ENCODE results near the gene SOX21. TPM values are rescaled to one million over a fixed set of nuclear protein-coding genes. Genes with fewer than 3 reads are reported as not detected.

The SOX21 gene
- total RNA-seq, 4 donors from 2014 or later, result 0.07 TPM; not detected in 3

DNA sequence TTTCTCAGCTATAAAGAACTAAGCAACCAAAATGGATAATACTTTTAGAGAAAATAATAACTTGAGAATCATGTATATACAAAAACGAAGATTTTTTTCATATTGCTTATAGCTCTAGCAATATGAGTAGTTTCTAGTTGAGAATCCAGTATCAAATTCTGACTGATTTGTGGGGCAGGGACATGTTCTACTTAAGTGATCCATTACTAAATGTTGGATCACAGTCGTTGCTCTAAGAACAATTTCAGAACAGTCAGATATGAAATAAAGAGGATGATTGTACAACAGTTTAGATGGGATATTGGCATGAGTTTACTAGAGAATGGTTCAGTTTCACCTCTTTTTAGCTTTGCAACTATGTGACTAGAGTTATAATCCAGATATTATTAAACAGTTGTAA lies 39.9 kb downstream of the SOX21 start:
- Histone ChIP-seq H3K36me3 (no peaks in the 10 kb centered on the region), H3K4me3 (no peak overlapping the region), H3K27ac (no peak overlapping the region), H3K9me3 (no peaks in the 10 kb centered on the region), H3K27me3 (no peaks in the 10 kb centered on the region), H3K4me1 (no peaks in the 10 kb centered on the region)
- TF ChIP-seq CTCF (IDR thresholded peaks at IDR 0.05) (no peak), POLR2A (IDR thresholded peaks at IDR 0.05) (no peak)
- DNase-seq, result no peak
- intact Hi-C loops (cut with DNase I; ENCODE audit: low total_unique reads), result no loop called here

DNA sequence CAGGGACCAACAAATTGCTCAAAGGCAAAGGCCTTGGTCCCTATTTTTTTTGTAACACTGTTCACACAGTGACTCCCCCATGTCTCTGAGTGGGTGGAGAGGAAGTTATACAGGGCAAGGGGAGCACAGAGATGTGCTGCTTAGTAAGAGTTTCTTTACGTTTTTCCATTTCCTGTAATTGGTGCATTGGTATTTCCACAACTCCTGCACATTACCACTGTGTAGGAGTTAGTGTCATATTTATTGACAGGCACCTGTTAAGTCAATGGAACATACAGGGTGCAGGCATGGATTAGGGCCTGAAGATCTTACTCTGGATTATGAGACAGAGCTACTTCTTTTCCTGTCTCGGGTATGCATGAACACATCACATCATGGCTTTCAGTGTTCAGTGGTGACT lies 45.2 kb downstream of the SOX21 start:
- Histone ChIP-seq H3K27ac (no peak overlapping the region), H3K36me3 (no peaks in the 10 kb centered on the region), H3K27me3 (peaks cover 0 to 5% of the 10 kb centered on the region in 2 donors), H3K4me1 (no peaks in the 10 kb centered on the region), H3K9me3 (no peaks in the 10 kb centered on the region), H3K4me3 (no peak overlapping the region)
- DNase-seq, result no peak
- TF ChIP-seq POLR2A (IDR thresholded peaks at IDR 0.05) (no peak), CTCF (IDR thresholded peaks at IDR 0.05) (no peak)
- intact Hi-C loops (cut with DNase I; ENCODE audit: low total_unique reads), result no loop called here

GRCh38 chr13:94666065-94666464 lies 46.3 kb downstream of the SOX21 start:
- no peak for DNase-seq
- Histone ChIP-seq H3K4me3 (no peak overlapping the region), H3K4me1 (no peaks in the 10 kb centered on the region), H3K27ac (no peak overlapping the region), H3K27me3 (peaks cover 0 to 5% of the 10 kb centered on the region in 2 donors), H3K9me3 (no peaks in the 10 kb centered on the region), H3K36me3 (no peaks in the 10 kb centered on the region)
- intact Hi-C loops (cut with DNase I; ENCODE audit: low total_unique reads), result no loop called here
- no peak for TF ChIP-seq CTCF (IDR thresholded peaks at IDR 0.05)
- TF ChIP-seq POLR2A (IDR thresholded peaks at IDR 0.05), result no peak

GRCh38 chr13:94664889-94665288 lies 47.5 kb downstream of the SOX21 start:
- TF ChIP-seq POLR2A (IDR thresholded peaks at IDR 0.05) (no peak), CTCF (IDR thresholded peaks at IDR 0.05) (no peak)
- no peak overlapping the region for H3K4me3 ChIP-seq
- no peaks in the 10 kb centered on the region for H3K4me1 ChIP-seq
- H3K27me3 ChIP-seq, result peaks cover 0 to 5% of the 10 kb centered on the region in 2 donors
- intact Hi-C loops (cut with DNase I; ENCODE audit: low total_unique reads), result no loop called here
- no peaks in the 10 kb centered on the region for H3K36me3 ChIP-seq
- DNase-seq, result no peak
- no peak overlapping the region for H3K27ac ChIP-seq
- no peaks in the 10 kb centered on the region for H3K9me3 ChIP-seq

- no peak for TF ChIP-seq POLR2A (IDR thresholded peaks at IDR 0.05)
- TF ChIP-seq CTCF (IDR thresholded peaks at IDR 0.05), result no peak
- Histone ChIP-seq H3K27me3 (peaks cover 0 to 5% of the 10 kb centered on the region in 2 donors), H3K4me3 (no peak overlapping the region), H3K36me3 (no peaks in the 10 kb centered on the region), H3K27ac (no peak overlapping the region), H3K9me3 (no peaks in the 10 kb centered on the region), H3K4me1 (no peaks in the 10 kb centered on the region)
- intact Hi-C loops (cut with DNase I; ENCODE audit: low total_unique reads), result no loop called here
- DNase-seq, result no peak
Measured at GRCh38 chr13:94662274-94662945, 49.9 kb downstream of the SOX21 start.
